ACC112 (cell line): ENCODE data around the gene SHISAL1.

Experiments used
- H2AFZ ChIP-seq: fragments of 200-600 bp; sonication (generic); one replicate; pipeline ENCODE4 v1.6.0; 2017; ENCODE audit warnings: antibody characterized with exemption, low read length; ENCODE audit not compliant: unreplicated experiment
- H3K27ac ChIP-seq: fragments of 200-600 bp; sonication (generic); 2 replicates; pipeline ENCODE4 v1.5.1; 2014; ENCODE audit warnings: low read depth, mild to moderate bottlenecking, antibody characterized with exemption, low read length, moderate library complexity
- H3K27me3 ChIP-seq: fragments of 200-600 bp; sonication (generic); 2 replicates; pipeline ENCODE4 v1.6.1; 2014; ENCODE audit warnings: mild to moderate bottlenecking, antibody characterized with exemption, low read length, moderate library complexity, mixed read lengths; ENCODE audit not compliant: insufficient read depth
- H3K36me3 ChIP-seq: fragments of 200-600 bp; sonication (generic); 2 replicates; pipeline ENCODE4 v1.6.1; 2016; ENCODE audit warnings: mild to moderate bottlenecking, antibody characterized with exemption, low read length, moderate library complexity, mixed read lengths; ENCODE audit not compliant: insufficient read depth
- H3K4me1 ChIP-seq: fragments of 200-600 bp; sonication (generic); one replicate; pipeline ENCODE4 v1.6.1; 2016; ENCODE audit warnings: low read length, mixed read lengths; ENCODE audit not compliant: insufficient read depth, unreplicated experiment, control insufficient read depth
- H3K4me3 ChIP-seq: fragments of 200-600 bp; sonication (generic); 2 replicates; pipeline ENCODE4 v1.5.1; 2014; ENCODE audit warnings: mild to moderate bottlenecking, low read depth, low read length
- H3K79me2 ChIP-seq: fragments of 200-600 bp; sonication (generic); one replicate; pipeline ENCODE4 v1.6.0; 2016; ENCODE audit warnings: low read length; ENCODE audit not compliant: control insufficient read depth, unreplicated experiment, insufficient read depth

Gene SHISAL1

GRCh38 chr22:44276706-44277356 lies 35.9 kb downstream of the SHISAL1 start:
- H3K4me1 ChIP-seq: no peaks in the 10 kb centered on the region
- no peak overlapping the region for H2AFZ ChIP-seq
- H3K27me3 ChIP-seq: no peaks in the 10 kb centered on the region
- H3K36me3 ChIP-seq: no peaks in the 10 kb centered on the region
- H3K79me2 ChIP-seq: no peaks in the 10 kb centered on the region
- no peak overlapping the region for H3K4me3 ChIP-seq
- H3K27ac ChIP-seq: no peak overlapping the region

GRCh38 chr22:44276041-44276440 lies 36.7 kb downstream of the SHISAL1 start:
- H2AFZ ChIP-seq: no peak overlapping the region
- H3K36me3 ChIP-seq: no peaks in the 10 kb centered on the region
- no peaks in the 10 kb centered on the region for H3K4me1 ChIP-seq
- no peaks in the 10 kb centered on the region for H3K27me3 ChIP-seq
- no peaks in the 10 kb centered on the region for H3K79me2 ChIP-seq
- no peak overlapping the region for H3K27ac ChIP-seq
- H3K4me3 ChIP-seq: no peak overlapping the region

DNA sequence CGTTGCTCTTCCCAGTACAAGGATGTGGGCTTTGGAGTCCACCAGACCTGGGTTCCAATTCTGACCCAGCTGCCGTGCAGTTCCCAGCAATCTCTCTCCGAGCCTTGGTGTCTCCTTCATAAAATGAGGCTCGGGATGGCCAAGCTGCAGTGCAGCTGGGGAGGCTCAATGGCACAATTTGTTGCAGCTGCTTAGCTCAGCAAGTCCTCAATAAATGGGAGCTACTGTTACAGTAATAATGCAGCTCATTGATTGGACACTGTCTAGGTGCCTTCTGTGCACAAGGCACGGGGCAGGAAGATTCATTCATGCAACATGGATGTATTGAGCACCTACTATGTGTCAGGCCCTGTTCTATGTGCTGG lies 37.1 kb downstream of the SHISAL1 start:
- Histone ChIP-seq H2AFZ (no peak overlapping the region), H3K27me3 (no peaks in the 10 kb centered on the region), H3K4me1 (no peaks in the 10 kb centered on the region), H3K4me3 (no peak overlapping the region), H3K36me3 (no peaks in the 10 kb centered on the region), H3K79me2 (no peaks in the 10 kb centered on the region), H3K27ac (no peak overlapping the region)

DNA sequence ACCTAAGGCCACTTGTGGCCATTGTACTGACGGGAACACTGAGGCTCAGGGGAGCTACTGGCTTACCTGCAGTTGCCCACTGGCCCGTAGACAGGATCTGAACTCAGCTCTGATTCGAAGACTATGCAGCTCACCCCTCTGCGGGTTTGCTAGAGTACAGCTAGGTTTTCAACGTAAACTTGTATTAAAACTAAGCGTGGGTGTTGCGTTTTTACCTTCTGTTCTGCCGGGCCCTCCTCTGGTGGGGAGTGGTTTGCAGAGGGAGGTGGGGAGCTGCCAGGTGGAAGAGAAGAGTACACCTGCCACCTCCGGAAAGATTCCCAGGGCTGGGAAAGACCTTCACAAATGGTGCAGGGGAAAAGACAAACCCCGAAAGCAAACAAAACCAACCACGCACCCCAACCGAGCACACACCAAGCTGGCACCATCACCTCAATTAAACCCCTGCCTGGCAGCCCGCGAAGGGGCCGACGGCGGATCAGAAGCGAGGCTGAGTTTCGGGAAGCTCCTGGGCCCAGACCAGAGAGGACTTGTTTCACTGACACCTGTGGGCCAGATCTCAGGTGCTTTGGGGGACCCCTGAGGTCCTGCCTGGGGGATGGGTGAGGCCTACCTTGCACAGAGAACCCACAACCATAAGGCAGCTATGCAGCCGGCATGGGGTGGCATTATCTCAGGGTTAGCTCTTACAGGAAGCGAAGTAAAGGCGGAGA lies 37.7 kb downstream of the SHISAL1 start:
- Histone ChIP-seq H3K27me3 (no peaks in the 10 kb centered on the region), H3K27ac (no peak overlapping the region), H3K79me2 (no peaks in the 10 kb centered on the region), H3K36me3 (no peaks in the 10 kb centered on the region), H3K4me3 (no peak overlapping the region), H3K4me1 (no peaks in the 10 kb centered on the region), H2AFZ (no peak overlapping the region)

DNA sequence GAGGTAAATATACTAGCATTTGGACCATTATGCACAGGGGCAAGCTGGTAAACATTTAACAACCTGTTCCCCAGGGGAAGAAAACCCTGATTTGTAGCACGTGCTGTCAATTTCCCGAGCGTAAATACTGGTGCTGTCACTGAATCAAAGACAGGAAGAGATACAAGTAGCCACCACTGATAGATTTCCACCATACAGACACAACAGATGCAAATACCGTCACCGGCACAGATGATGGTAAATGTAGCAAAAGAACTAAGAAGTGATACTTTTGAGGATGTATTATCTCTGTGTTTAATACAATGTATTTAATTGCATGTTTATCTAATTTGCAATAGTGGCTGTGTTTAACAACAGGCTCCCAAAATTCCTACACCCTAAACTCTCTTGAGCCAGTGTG lies 39.6 kb downstream of the SHISAL1 start:
- no peaks in the 10 kb centered on the region for H3K27me3 ChIP-seq
- H2AFZ ChIP-seq: no peak overlapping the region
- no peak overlapping the region for H3K27ac ChIP-seq
- H3K79me2 ChIP-seq: no peaks in the 10 kb centered on the region
- no peaks in the 10 kb centered on the region for H3K4me1 ChIP-seq
- H3K36me3 ChIP-seq: no peaks in the 10 kb centered on the region
- no peak overlapping the region for H3K4me3 ChIP-seq

- H3K36me3 ChIP-seq: no peaks in the 10 kb centered on the region
- no peak overlapping the region for H3K4me3 ChIP-seq
- H3K27me3 ChIP-seq: no peaks in the 10 kb centered on the region
- no peak overlapping the region for H3K27ac ChIP-seq
- H3K79me2 ChIP-seq: no peaks in the 10 kb centered on the region
- no peaks in the 10 kb centered on the region for H3K4me1 ChIP-seq
- no peak overlapping the region for H2AFZ ChIP-seq
Observed at GRCh38 chr22:44272401-44272771, 40.4 kb downstream of the SHISAL1 start.

DNA sequence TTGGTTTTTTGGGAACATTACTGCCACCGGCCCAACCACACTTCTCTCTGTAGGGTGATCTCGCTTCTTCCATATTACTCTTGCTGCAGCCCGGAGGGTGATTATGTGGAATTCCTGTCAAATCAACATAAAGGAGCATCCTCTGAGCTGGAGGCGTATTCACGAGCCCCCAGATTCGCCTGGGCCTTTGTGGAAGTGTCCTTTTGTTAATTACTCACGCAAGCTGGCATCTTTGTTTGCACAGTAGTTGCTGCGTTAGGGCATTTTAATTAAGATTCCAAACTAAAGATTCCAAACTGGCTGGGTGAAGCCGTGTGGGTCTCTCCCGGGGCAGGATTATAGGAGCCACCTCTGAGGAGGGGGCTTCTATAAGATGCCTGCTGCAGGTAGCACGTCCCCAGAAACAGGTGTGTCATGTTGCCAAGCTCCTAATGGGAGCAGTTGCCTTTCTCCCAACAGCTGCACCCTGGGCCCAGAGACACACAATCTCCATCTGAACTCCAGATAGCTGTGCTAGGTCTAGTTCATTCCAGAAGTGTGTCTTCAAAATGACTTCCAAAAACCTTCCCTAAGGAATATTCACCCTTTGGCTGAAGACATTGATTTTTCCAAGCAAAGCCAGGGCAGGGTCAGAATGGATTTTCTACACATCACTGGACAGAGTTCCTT lies 40.9 kb downstream of the SHISAL1 start:
- no peak overlapping the region for H3K27ac ChIP-seq

GRCh38 chr22:44271010-44271500 lies 41.7 kb downstream of the SHISAL1 start:
- Histone ChIP-seq H3K27ac (no peak overlapping the region), H3K36me3 (no peaks in the 10 kb centered on the region), H2AFZ (no peak overlapping the region), H3K4me1 (no peaks in the 10 kb centered on the region), H3K27me3 (no peaks in the 10 kb centered on the region), H3K4me3 (no peak overlapping the region), H3K79me2 (no peaks in the 10 kb centered on the region)

More for the DNA sequence above, 40.9 kb downstream of the SHISAL1 start:
- no peak overlapping the region for H2AFZ ChIP-seq
- H3K79me2 ChIP-seq: no peaks in the 10 kb centered on the region
- H3K4me3 ChIP-seq: no peak overlapping the region
- no peaks in the 10 kb centered on the region for H3K4me1 ChIP-seq
- no peaks in the 10 kb centered on the region for H3K27me3 ChIP-seq
- H3K36me3 ChIP-seq: no peaks in the 10 kb centered on the region

DNA sequence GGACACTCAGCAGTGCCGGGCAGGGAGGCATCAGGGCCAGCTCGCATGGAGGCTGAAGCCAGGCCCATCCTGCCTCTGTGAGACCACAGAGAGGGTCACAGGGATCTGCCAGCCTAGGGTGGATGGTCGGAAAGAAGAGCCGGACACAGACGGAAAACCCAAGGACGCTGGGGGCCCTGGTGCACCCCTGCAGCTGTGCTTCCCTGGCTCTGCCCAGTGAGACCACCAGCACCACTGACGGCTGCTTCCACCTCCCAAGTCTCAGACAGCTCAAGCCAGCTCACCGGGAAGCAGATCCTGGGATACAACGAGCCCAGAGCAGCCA lies 42.2 kb downstream of the SHISAL1 start:
- no peak overlapping the region for H3K27ac ChIP-seq
- H3K79me2 ChIP-seq: no peaks in the 10 kb centered on the region
- no peaks in the 10 kb centered on the region for H3K36me3 ChIP-seq
- no peaks in the 10 kb centered on the region for H3K4me1 ChIP-seq
- no peak overlapping the region for H3K4me3 ChIP-seq
- H2AFZ ChIP-seq: no peak overlapping the region
- no peaks in the 10 kb centered on the region for H3K27me3 ChIP-seq

- no peak overlapping the region for H3K27ac ChIP-seq
Observed at GRCh38 chr22:44269757-44270555, 42.8 kb downstream of the SHISAL1 start.

More at GRCh38 chr22:44269757-44270555, 42.8 kb downstream of the SHISAL1 start:
- Histone ChIP-seq H3K4me3 (no peak overlapping the region), H3K27me3 (no peaks in the 10 kb centered on the region), H3K4me1 (no peaks in the 10 kb centered on the region), H3K36me3 (no peaks in the 10 kb centered on the region), H2AFZ (no peak overlapping the region), H3K79me2 (no peaks in the 10 kb centered on the region)
